ENCODE data around the gene ANP32E.
"Not testable (repeated sequence)": the region's sequence is repeated elsewhere in the genome, so short reads cannot be mapped to it uniquely, and the experiment has no call there.

ANP32E gene

GRCh38 chr1:150249936-150250335 is 14.0 kb upstream of the ANP32E start:
- TF ChIP-seq TCF4 (CRISPR knock-in tag; IDR thresholded peaks at IDR 0.05; ENCODE audit: borderline replicate concordance) = no peak
- TF ChIP-seq BACH2 (CRISPR knock-in tag; IDR thresholded peaks at IDR 0.05; ENCODE audit: borderline replicate concordance) = no peak
- TF ChIP-seq ZNF8 (CRISPR knock-in tag; IDR thresholded peaks at IDR 0.05) = no peak
- TF ChIP-seq ZC3H10 (CRISPR knock-in tag; IDR thresholded peaks at IDR 0.05) = no peak
- TF ChIP-seq RARB (CRISPR knock-in tag; IDR thresholded peaks at IDR 0.05) = no peak
- no peak for TF ChIP-seq TSHZ2 (CRISPR knock-in tag; IDR thresholded peaks at IDR 0.05)
- TF ChIP-seq ESRRG (CRISPR knock-in tag; IDR thresholded peaks at IDR 0.05) = no peak
- no peak for ATAC-seq

DNA sequence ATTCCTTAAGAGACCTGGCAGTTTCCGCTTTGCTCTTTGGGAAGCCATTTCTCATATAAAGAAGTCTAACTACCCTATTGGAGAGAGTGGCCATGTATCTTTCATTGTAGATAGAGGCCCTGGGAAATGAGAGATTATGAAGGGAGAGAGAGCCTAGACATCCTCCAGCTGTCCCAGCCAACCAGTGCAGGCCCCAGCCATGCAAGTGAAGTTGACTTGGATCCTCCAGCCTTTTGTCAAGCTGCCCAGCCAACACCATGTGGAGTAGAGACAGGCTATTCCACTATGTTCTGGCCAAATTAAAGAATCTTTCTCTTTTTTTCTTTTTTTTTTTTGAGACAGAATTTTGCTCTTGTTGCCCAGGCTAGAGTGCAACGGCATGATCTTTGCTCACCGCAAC is 7.1 kb upstream of the ANP32E start:
- no peak for ATAC-seq
- TF ChIP-seq RARB (CRISPR knock-in tag; IDR thresholded peaks at IDR 0.05) = no peak
- TF ChIP-seq ESRRG (CRISPR knock-in tag; IDR thresholded peaks at IDR 0.05) = no peak
- no peak for TF ChIP-seq ZNF8 (CRISPR knock-in tag; IDR thresholded peaks at IDR 0.05)
- no peak for TF ChIP-seq BACH2 (CRISPR knock-in tag; IDR thresholded peaks at IDR 0.05; ENCODE audit: borderline replicate concordance)
- no peak for TF ChIP-seq ZNF565 (CRISPR knock-in tag; conservative IDR thresholded peaks at IDR 0.05; ENCODE audit: low read depth)
- no peak for TF ChIP-seq PATZ1 (CRISPR knock-in tag; IDR thresholded peaks at IDR 0.05; ENCODE audit: borderline replicate concordance)
- TF ChIP-seq TOX (CRISPR knock-in tag; IDR thresholded peaks at IDR 0.05; ENCODE audit: borderline replicate concordance) = no peak
- no peak for TF ChIP-seq SNAI2 (CRISPR knock-in tag; IDR thresholded peaks at IDR 0.05)
- no peak for TF ChIP-seq PPARA (CRISPR knock-in tag; IDR thresholded peaks at IDR 0.05; ENCODE audit: borderline replicate concordance)
- TF ChIP-seq TSHZ2 (CRISPR knock-in tag; IDR thresholded peaks at IDR 0.05) = no peak
- no peak for TF ChIP-seq CSDC2 (CRISPR knock-in tag; IDR thresholded peaks at IDR 0.05)
- TF ChIP-seq GLIS3 (CRISPR knock-in tag; IDR thresholded peaks at IDR 0.05) = no peak
- no peak for TF ChIP-seq ISL1 (CRISPR knock-in tag; IDR thresholded peaks at IDR 0.05)
- TF ChIP-seq, protein P1, sequence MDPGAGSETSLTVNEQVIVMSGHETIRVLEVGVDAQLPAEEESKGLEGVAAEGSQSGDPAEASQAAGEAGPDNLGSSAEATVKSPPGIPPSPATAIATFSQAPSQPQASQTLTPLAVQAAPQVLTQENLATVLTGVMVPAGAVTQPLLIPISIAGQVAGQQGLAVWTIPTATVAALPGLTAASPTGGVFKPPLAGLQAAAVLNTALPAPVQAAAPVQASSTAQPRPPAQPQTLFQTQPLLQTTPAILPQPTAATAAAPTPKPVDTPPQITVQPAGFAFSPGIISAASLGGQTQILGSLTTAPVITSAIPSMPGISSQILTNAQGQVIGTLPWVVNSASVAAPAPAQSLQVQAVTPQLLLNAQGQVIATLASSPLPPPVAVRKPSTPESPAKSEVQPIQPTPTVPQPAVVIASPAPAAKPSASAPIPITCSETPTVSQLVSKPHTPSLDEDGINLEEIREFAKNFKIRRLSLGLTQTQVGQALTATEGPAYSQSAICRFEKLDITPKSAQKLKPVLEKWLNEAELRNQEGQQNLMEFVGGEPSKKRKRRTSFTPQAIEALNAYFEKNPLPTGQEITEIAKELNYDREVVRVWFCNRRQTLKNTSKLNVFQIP (CRISPR knock-in tag; IDR thresholded peaks at IDR 0.05; ENCODE audit: borderline replicate concordance, low read depth) = no peak
- no peak for TF ChIP-seq ZNF70 (CRISPR knock-in tag; IDR thresholded peaks at IDR 0.05)
- no peak for TF ChIP-seq TCF4 (CRISPR knock-in tag; IDR thresholded peaks at IDR 0.05; ENCODE audit: borderline replicate concordance)

DNA sequence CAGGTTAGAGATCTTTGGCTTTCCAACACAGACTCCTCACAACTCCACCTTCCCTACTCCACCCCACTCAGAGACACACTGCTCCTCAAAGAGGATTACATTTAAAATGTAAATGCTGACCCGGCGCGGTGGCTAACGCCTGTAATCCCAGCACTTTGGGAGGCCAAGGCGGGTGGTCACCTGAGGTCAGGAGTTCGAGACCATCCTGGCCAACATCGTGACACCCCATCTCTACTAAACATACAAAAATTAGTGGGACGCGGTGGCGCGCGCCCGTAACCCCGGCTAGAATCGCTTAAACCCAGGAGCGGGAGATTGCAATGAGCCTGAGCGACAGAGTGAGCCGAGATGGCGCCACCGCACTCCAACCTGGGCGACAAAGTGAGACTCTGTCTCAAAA is 1.8 kb upstream of the ANP32E start:
- TF ChIP-seq ZFP3 (CRISPR knock-in tag; IDR thresholded peaks at IDR 0.05) (no peak), CREB5 (CRISPR knock-in tag; IDR thresholded peaks at IDR 0.05; ENCODE audit: low read depth) (no peak), PATZ1 (CRISPR knock-in tag; IDR thresholded peaks at IDR 0.05; ENCODE audit: borderline replicate concordance) (no peak), ESRRG (CRISPR knock-in tag; IDR thresholded peaks at IDR 0.05) (no peak), GLIS3 (CRISPR knock-in tag; IDR thresholded peaks at IDR 0.05) (no peak)

DNA sequence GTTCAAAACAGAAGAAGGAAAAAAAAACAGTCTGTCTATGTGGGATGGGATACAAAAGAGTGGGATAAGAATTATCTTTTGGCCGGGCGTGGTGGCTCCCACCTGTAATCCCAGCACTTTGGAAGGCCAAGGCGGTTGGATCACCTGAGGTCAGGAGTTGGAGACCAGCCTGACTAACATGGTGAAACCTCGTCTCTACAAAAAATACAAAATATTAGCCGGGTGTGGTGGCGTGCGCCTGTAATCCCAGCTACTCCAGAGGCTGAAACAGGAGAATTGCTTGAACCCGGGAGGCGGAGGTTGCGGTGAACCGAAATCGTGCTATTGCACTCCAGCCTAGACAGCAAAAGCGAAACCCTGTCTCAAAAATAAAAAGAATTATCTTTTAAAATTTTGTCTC is 1.3 kb upstream of the ANP32E start:
- ATAC-seq = not testable (repeated sequence)

More for the DNA sequence above, 1.8 kb upstream of the ANP32E start:
- ATAC-seq = no peak

Data from SK-N-SH treated with all-trans-retinoic acid at 6 μM for 48 hours (cell line).